ENCODE measurements around the gene PTPN6. TPM values are rescaled to one million over a fixed set of nuclear protein-coding genes. Genes with fewer than 3 reads are reported as not detected.

Gene PTPN6
- total and polyA plus RNA-seq, 9 of the 15 experiments (the other 6 are each of a cell fraction or from before 2014, with no cell fraction given), result 1.5 to 5.1 (median 3.9) TPM

GRCh38 chr12:6961695-6962284, 10.6 kb downstream of the PTPN6 start (continued):
- TF ChIP-seq FOXM1 (IDR thresholded peaks at IDR 0.05; ENCODE audit: low read depth) (0 out of 2 replicates have a peak, but pooled peaks have one; percentile 27), FOXM1 (CRISPR knock-in tag; IDR thresholded peaks at IDR 0.05; ENCODE audit: low read depth) (0 out of 2 replicates have a peak, but pooled peaks have one; percentile 32), MIER1 (IDR thresholded peaks at IDR 0.05; ENCODE audit: low read depth) (no peak), HNRNPL (IDR thresholded peaks at IDR 0.05; ENCODE audit: low read depth, low read length) (no peak), CHD1 (IDR thresholded peaks at IDR 0.05; ENCODE audit: low read length) (no peak), NFE2 (IDR thresholded peaks at IDR 0.05; ENCODE audit: low read depth) (peak; percentile 96), KAT7 (CRISPR knock-in tag; IDR thresholded peaks at IDR 0.05; ENCODE audit: borderline replicate concordance) (no peak), ZNF140 (CRISPR knock-in tag; IDR thresholded peaks at IDR 0.05) (no peak), ZNF124 (CRISPR knock-in tag; IDR thresholded peaks at IDR 0.05) (no peak), NRF1 (conservative IDR thresholded peaks at IDR 0.05 in 1 of 2, IDR thresholded peaks at IDR 0.05 in 1 of 2) (peak; percentile 56 to 61), ZNF121 (CRISPR knock-in tag; conservative IDR thresholded peaks at IDR 0.05) (no peak), HDAC3 (IDR thresholded peaks at IDR 0.05; ENCODE audit: borderline replicate concordance, partially characterized antibody) (peak; percentile 13)
- TF ChIP-seq, protein P1, sequence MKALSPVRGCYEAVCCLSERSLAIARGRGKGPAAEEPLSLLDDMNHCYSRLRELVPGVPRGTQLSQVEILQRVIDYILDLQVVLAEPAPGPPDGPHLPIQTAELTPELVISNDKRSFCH (CRISPR knock-in tag; IDR thresholded peaks at IDR 0.05), result no peak
- TF ChIP-seq, protein P1 (tag; IDR thresholded peaks at IDR 0.05), result no peak; the same call in 1 of the 2 replicates
- TF ChIP-seq, protein P2, sequence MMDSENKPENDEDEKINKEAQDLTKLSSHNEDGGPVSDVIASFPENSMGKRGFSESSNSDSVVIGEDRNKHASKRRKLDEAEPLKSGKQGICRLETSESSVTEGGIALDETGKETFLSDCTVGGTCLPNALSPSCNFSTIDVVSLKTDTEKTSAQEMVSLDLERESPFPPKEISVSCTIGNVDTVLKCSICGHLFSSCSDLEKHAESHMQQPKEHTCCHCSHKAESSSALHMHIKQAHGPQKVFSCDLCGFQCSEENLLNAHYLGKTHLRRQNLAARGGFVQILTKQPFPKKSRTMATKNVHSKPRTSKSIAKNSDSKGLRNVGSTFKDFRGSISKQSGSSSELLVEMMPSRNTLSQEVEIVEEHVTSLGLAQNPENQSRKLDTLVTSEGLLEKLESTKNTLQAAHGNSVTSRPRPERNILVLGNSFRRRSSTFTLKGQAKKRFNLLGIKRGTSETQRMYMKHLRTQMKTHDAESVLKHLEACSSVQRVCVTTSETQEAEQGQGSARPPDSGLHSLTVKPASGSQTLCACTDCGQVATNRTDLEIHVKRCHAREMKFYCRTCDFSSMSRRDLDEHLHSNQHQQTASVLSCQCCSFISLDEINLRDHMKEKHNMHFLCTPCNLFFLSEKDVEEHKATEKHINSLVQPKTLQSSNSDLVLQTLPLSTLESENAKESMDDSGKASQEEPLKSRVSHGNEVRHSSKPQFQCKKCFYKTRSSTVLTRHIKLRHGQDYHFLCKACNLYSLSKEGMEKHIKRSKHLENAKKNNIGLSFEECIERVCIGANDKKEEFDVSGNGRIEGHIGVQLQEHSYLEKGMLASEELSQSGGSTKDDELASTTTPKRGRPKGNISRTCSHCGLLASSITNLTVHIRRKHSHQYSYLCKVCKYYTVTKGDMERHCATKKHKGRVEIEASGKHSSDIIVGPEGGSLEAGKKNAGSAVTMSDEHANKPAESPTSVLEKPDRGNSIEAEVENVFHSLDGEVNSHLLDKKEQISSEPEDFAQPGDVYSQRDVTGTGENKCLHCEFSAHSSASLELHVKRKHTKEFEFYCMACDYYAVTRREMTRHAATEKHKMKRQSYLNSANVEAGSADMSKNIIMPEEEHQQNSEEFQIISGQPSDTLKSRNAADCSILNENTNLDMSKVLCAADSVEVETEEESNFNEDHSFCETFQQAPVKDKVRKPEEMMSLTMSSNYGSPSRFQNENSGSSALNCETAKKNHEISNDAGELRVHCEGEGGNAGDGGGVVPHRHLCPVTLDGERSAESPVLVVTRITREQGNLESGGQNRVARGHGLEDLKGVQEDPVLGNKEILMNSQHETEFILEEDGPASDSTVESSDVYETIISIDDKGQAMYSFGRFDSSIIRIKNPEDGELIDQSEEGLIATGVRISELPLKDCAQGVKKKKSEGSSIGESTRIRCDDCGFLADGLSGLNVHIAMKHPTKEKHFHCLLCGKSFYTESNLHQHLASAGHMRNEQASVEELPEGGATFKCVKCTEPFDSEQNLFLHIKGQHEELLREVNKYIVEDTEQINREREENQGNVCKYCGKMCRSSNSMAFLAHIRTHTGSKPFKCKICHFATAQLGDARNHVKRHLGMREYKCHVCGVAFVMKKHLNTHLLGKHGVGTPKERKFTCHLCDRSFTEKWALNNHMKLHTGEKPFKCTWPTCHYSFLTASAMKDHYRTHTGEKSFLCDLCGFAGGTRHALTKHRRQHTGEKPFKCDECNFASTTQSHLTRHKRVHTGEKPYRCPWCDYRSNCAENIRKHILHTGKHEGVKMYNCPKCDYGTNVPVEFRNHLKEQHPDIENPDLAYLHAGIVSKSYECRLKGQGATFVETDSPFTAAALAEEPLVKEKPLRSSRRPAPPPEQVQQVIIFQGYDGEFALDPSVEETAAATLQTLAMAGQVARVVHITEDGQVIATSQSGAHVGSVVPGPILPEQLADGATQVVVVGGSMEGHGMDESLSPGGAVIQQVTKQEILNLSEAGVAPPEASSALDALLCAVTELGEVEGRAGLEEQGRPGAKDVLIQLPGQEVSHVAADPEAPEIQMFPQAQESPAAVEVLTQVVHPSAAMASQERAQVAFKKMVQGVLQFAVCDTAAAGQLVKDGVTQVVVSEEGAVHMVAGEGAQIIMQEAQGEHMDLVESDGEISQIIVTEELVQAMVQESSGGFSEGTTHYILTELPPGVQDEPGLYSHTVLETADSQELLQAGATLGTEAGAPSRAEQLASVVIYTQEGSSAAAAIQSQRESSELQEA (IDR thresholded peaks at IDR 0.05; ENCODE audit: low read depth), result no peak
- TF ChIP-seq, protein P3, sequence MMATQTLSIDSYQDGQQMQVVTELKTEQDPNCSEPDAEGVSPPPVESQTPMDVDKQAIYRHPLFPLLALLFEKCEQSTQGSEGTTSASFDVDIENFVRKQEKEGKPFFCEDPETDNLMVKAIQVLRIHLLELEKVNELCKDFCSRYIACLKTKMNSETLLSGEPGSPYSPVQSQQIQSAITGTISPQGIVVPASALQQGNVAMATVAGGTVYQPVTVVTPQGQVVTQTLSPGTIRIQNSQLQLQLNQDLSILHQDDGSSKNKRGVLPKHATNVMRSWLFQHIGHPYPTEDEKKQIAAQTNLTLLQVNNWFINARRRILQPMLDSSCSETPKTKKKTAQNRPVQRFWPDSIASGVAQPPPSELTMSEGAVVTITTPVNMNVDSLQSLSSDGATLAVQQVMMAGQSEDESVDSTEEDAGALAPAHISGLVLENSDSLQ (IDR thresholded peaks at IDR 0.05), result peak; percentile 55; the same call in 1 of the 2 replicates
- TF ChIP-seq, protein P4, sequence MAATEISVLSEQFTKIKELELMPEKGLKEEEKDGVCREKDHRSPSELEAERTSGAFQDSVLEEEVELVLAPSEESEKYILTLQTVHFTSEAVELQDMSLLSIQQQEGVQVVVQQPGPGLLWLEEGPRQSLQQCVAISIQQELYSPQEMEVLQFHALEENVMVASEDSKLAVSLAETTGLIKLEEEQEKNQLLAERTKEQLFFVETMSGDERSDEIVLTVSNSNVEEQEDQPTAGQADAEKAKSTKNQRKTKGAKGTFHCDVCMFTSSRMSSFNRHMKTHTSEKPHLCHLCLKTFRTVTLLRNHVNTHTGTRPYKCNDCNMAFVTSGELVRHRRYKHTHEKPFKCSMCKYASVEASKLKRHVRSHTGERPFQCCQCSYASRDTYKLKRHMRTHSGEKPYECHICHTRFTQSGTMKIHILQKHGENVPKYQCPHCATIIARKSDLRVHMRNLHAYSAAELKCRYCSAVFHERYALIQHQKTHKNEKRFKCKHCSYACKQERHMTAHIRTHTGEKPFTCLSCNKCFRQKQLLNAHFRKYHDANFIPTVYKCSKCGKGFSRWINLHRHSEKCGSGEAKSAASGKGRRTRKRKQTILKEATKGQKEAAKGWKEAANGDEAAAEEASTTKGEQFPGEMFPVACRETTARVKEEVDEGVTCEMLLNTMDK (IDR thresholded peaks at IDR 0.05; ENCODE audit: borderline replicate concordance, insufficient read depth, low read depth, low read length, poor library complexity, severe bottlenecking), result peak; percentile 55

Measured in K562 (cell line).